ENCODE measurements around the gene C11orf65.

- no peak for TF ChIP-seq CTCF (IDR thresholded peaks at IDR 0.05)
- no peak for TF ChIP-seq POLR2A (IDR thresholded peaks at IDR 0.05)
Observed at GRCh38 chr11:108483163-108483562, 15.8 kb upstream of the C11orf65 start.
